Osteocyte (in vitro differentiated cells): ENCODE measurements around the gene APH1A. TPM values are rescaled to one million over a fixed set of nuclear protein-coding genes. Genes with fewer than 3 reads are reported as not detected.
A peak's percentile ranks its signal among the peaks of the same experiment; 100 is the strongest.
"Not testable (repeated sequence)": the region's sequence is repeated elsewhere in the genome, so short reads cannot be mapped to it uniquely, and the experiment has no call there.

Source experiments
- DNase-seq: peaks from one replicate; pipeline ENCODE4 v3.0.0; 2021; ENCODE audit warnings: mixed read lengths; ENCODE audit not compliant: unreplicated experiment; ENCODE audit errors: extremely low spot score
- H3K27ac Mint-ChIP-seq: one replicate; pipeline ENCODE4 v1.8.0; 2021; ENCODE audit warnings: mild to moderate bottlenecking, mixed read lengths; ENCODE audit not compliant: unreplicated experiment
- H3K27me3 Mint-ChIP-seq: one replicate; pipeline ENCODE4 v1.8.0; 2021; ENCODE audit warnings: mixed read lengths; ENCODE audit not compliant: unreplicated experiment
- H3K36me3 Mint-ChIP-seq: one replicate; pipeline ENCODE4 v1.8.0; 2021; ENCODE audit warnings: mixed read lengths; ENCODE audit not compliant: unreplicated experiment
- H3K4me1 Mint-ChIP-seq: one replicate; pipeline ENCODE4 v1.8.0; 2021; ENCODE audit warnings: mixed read lengths; ENCODE audit not compliant: unreplicated experiment
- H3K4me3 Mint-ChIP-seq: one replicate; pipeline ENCODE4 v1.8.0; 2021; ENCODE audit warnings: mild to moderate bottlenecking, moderate library complexity, mixed read lengths; ENCODE audit not compliant: unreplicated experiment
- H3K9me3 Mint-ChIP-seq: one replicate; pipeline ENCODE4 v1.8.0; 2021; ENCODE audit warnings: mixed read lengths; ENCODE audit not compliant: unreplicated experiment
- CTCF ChIP-seq: fragments of 200-600 bp; sonication (generic); IDR thresholded peaks from 2 replicates; pipeline ENCODE4 v1.5.0; 2021; ENCODE audit warnings: antibody characterized with exemption, mild to moderate bottlenecking, moderate library complexity
- total RNA-seq: library from RNA; stranded (reverse); gene quantifications from 2 replicates; pipeline ENCODE4 v1.2.1, GENCODE V29; 2021

APH1A gene
- total RNA-seq, 1 donor from 2014 or later = 138 TPM

GRCh38 chr1:150233359-150234308 is 35.2 kb downstream of the APH1A start:
- DNase-seq = peak; percentile 34
- H3K4me3 Mint-ChIP-seq = no peak overlapping the region

GRCh38 chr1:150232921-150233320 is 35.9 kb downstream of the APH1A start:
- H3K27me3 Mint-ChIP-seq, H3K27ac Mint-ChIP-seq, H3K4me3 Mint-ChIP-seq, H3K9me3 Mint-ChIP-seq: not testable (repeated sequence)
- DNase-seq = peak; percentile 46
- H3K4me1 Mint-ChIP-seq = peaks cover 19% of the 10 kb centered on the region
- H3K36me3 Mint-ChIP-seq = peaks cover 10% of the 10 kb centered on the region

More at GRCh38 chr1:150233359-150234308, 35.2 kb downstream of the APH1A start:
- peaks cover 19% of the 10 kb centered on the region for H3K4me1 Mint-ChIP-seq
- H3K27ac Mint-ChIP-seq = no peak overlapping the region
- peaks cover 7% of the 10 kb centered on the region for H3K36me3 Mint-ChIP-seq
- no peaks in the 10 kb centered on the region for H3K27me3 Mint-ChIP-seq
- H3K9me3 Mint-ChIP-seq = no peaks in the 10 kb centered on the region
- TF ChIP-seq CTCF = no peak

GRCh38 chr1:150228246-150228645 is 40.6 kb downstream of the APH1A start:
- H3K36me3 Mint-ChIP-seq = peaks cover 23% of the 10 kb centered on the region
- not testable (repeated sequence) for H3K27me3 Mint-ChIP-seq, H3K9me3 Mint-ChIP-seq, H3K4me3 Mint-ChIP-seq, H3K4me1 Mint-ChIP-seq, H3K27ac Mint-ChIP-seq
- peak; percentile 60 for DNase-seq

- H3K4me3 Mint-ChIP-seq = no peak overlapping the region
- H3K4me1 Mint-ChIP-seq = no peaks in the 10 kb centered on the region
- TF ChIP-seq CTCF = no peak
- H3K27me3 Mint-ChIP-seq = no peaks in the 10 kb centered on the region
- H3K27ac Mint-ChIP-seq = no peak overlapping the region
- H3K36me3 Mint-ChIP-seq = peaks cover 23% of the 10 kb centered on the region
- no peaks in the 10 kb centered on the region for H3K9me3 Mint-ChIP-seq
- DNase-seq = no peak
Measured at GRCh38 chr1:150227228-150227627, 41.6 kb downstream of the APH1A start.

GRCh38 chr1:150226486-150226885 is 42.3 kb downstream of the APH1A start:
- Mint-ChIP-seq H3K27me3 (no peaks in the 10 kb centered on the region), H3K36me3 (peaks cover 25% of the 10 kb centered on the region), H3K4me3 (no peak overlapping the region), H3K27ac (no peak overlapping the region), H3K4me1 (no peaks in the 10 kb centered on the region), H3K9me3 (no peaks in the 10 kb centered on the region)
- no peak for DNase-seq
- TF ChIP-seq CTCF = no peak

- no peak overlapping the region for H3K4me3 Mint-ChIP-seq
- no peaks in the 10 kb centered on the region for H3K4me1 Mint-ChIP-seq
- no peak for DNase-seq
- H3K9me3 Mint-ChIP-seq = no peaks in the 10 kb centered on the region
- no peak for TF ChIP-seq CTCF
- H3K27me3 Mint-ChIP-seq = no peaks in the 10 kb centered on the region
- H3K36me3 Mint-ChIP-seq = peaks cover 25% of the 10 kb centered on the region
- no peak overlapping the region for H3K27ac Mint-ChIP-seq
Measured at GRCh38 chr1:150225546-150225945, 43.3 kb downstream of the APH1A start.
